Measurements from ENCODE around the gene KCNMA1. TPM values are rescaled to one million over a fixed set of nuclear protein-coding genes. Genes with fewer than 3 reads are reported as not detected.

KCNMA1 gene
- total RNA-seq, 1 experiment from 2014 or later = 0.49 TPM

DNA sequence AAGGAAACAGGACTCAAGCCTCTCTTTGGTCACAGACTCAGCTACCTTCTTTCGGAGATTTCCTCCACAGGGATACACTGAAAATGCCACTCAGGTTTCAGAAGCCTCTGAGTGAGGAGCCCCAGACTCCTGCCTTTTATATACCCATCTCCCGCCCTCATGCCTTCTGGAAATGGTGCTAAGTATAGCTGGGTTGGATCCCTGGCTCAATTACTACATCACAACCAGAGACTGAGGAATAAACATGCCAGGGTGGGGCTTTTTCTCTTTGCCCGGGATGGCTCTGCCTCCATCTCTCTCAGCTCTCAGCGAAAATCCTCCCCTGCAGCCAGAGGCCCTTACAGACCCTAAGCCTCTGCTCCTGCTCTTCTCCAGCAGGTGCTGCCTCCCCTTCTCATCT is 299.5 kb downstream of the KCNMA1 start:
- no peak overlapping the region for H3K9ac ChIP-seq (ENCODE audit: low read length)
- POLR2A ChIA-PET = no interaction called here
- no peaks in the 10 kb centered on the region for H3K36me3 ChIP-seq (ENCODE audit: control insufficient read depth in 1 of 2, insufficient read depth in 2 of 2, low read length in 2 of 2)
- no peaks in the 10 kb centered on the region for H4K20me1 ChIP-seq (ENCODE audit: insufficient read depth)
- RAD21 ChIA-PET (ENCODE audit: low non-redundant PET in 1 of 2, low total read pairs in 2 of 2, uncharacterized antibody in 2 of 2, unreplicated experiment in 2 of 2) = no interaction called here
- peaks cover 48% of the 10 kb centered on the region for H3K27me3 ChIP-seq (ENCODE audit: insufficient read depth, low read length)
- TF ChIP-seq ELF1 (IDR thresholded peaks at IDR 0.05; ENCODE audit: borderline replicate concordance, low read depth) (no peak), RAD21 (IDR thresholded peaks at IDR 0.05; ENCODE audit: low read depth) (no peak), EGR1 (IDR thresholded peaks at IDR 0.05; ENCODE audit: low read depth) (no peak), EZH2phosphoT487 (IDR thresholded peaks at IDR 0.05; ENCODE audit: borderline replicate concordance) (no peak)
- TF ChIP-seq, protein P1, sequence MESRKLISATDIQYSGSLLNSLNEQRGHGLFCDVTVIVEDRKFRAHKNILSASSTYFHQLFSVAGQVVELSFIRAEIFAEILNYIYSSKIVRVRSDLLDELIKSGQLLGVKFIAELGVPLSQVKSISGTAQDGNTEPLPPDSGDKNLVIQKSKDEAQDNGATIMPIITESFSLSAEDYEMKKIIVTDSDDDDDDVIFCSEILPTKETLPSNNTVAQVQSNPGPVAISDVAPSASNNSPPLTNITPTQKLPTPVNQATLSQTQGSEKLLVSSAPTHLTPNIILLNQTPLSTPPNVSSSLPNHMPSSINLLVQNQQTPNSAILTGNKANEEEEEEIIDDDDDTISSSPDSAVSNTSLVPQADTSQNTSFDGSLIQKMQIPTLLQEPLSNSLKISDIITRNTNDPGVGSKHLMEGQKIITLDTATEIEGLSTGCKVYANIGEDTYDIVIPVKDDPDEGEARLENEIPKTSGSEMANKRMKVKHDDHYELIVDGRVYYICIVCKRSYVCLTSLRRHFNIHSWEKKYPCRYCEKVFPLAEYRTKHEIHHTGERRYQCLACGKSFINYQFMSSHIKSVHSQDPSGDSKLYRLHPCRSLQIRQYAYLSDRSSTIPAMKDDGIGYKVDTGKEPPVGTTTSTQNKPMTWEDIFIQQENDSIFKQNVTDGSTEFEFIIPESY (IDR thresholded peaks at IDR 0.05; ENCODE audit: extremely low read depth, insufficient replicate concordance, low read length) = no peak
- CTCF ChIA-PET = no interaction called here
- no peaks in the 10 kb centered on the region for H3K79me2 ChIP-seq (ENCODE audit: insufficient read depth, low read length)
- 0 out of 4 replicates have a peak, but pooled peaks cover 0 to 3% of the 10 kb centered on the region in 2 experiments for H3K9me3 ChIP-seq (ENCODE audit: control insufficient read depth in 1 of 2, insufficient read depth in 1 of 2, low read depth in 1 of 2, low read length in 2 of 2)
- no peaks in the 10 kb centered on the region for H3K9me2 ChIP-seq (ENCODE audit: insufficient read depth)
- intact Hi-C loops (cut with micrococcal nuclease) = no loop called here
- no peak for DNase-seq (ENCODE audit: low read depth, low spot score)
- no peak overlapping the region for H2AFZ ChIP-seq (ENCODE audit: low read depth, low read length, poor library complexity, severe bottlenecking)
- H3K4me3 ChIP-seq (replicated peaks in 1 of 2; ENCODE audit: low read depth in 1 of 2, low read length in 2 of 2) = no peak overlapping the region
- no peak for ATAC-seq
- no peak overlapping the region for H3K4me2 ChIP-seq (ENCODE audit: low read length)
- no TSS peak for BruUV-seq (replicated peaks)
- no peak overlapping the region for H3K27ac ChIP-seq (ENCODE audit: low read depth, low read length)
- H3K4me1 ChIP-seq (ENCODE audit: control insufficient read depth in 1 of 2, insufficient read depth in 2 of 2, low read length in 2 of 2) = no peaks in the 10 kb centered on the region

DNA sequence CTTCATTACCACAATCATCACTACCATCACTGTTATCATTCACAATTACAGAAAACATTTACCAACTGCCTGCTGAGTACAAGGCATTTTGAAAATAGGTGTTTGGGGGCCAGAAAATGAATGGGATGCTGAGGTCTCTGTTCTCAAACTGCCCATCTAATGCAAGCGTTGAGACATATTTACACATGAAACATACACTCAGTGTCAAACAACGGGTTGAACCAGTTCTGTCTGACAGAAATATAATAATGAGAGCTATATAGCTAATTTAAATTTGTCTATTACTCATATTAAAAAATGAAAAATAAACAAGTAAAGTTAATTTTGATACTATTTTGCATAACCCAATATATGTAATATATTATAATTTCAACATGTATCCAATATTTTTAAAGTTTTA is 303.1 kb downstream of the KCNMA1 start:
- TF ChIP-seq FOSL1 (IDR thresholded peaks at IDR 0.05; ENCODE audit: low read depth) (no peak), YY1 (IDR thresholded peaks at IDR 0.05; ENCODE audit: extremely low read depth, insufficient replicate concordance, low read depth, low read length) (no peak), CBX3 (IDR thresholded peaks at IDR 0.05; ENCODE audit: low read depth) (no peak), ZFX (IDR thresholded peaks at IDR 0.05) (no peak), TCF7L2 (IDR thresholded peaks at IDR 0.05; ENCODE audit: borderline replicate concordance, extremely low read depth, insufficient read depth, insufficient read length) (no peak), POLR2AphosphoS5 (IDR thresholded peaks at IDR 0.05; ENCODE audit: low read depth, low read length) (no peak)
- TF ChIP-seq, protein P2, sequence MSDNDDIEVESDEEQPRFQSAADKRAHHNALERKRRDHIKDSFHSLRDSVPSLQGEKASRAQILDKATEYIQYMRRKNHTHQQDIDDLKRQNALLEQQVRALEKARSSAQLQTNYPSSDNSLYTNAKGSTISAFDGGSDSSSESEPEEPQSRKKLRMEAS (IDR thresholded peaks at IDR 0.05) = no peak
- ATAC-seq = no peak
- Histone ChIP-seq H3K27ac (ENCODE audit: low read depth, low read length) (no peak overlapping the region), H3K9me2 (ENCODE audit: insufficient read depth) (no peaks in the 10 kb centered on the region), H2AFZ (ENCODE audit: low read depth, low read length, poor library complexity, severe bottlenecking) (no peak overlapping the region), H3K4me2 (ENCODE audit: low read length) (no peak overlapping the region), H3K9ac (ENCODE audit: low read length) (no peak overlapping the region), H3K9me3 (ENCODE audit: control insufficient read depth in 1 of 2, insufficient read depth in 1 of 2, low read depth in 1 of 2, low read length in 2 of 2) (0 out of 4 replicates have a peak, but pooled peaks cover 0 to 2% of the 10 kb centered on the region in 2 experiments), H4K20me1 (ENCODE audit: insufficient read depth) (no peaks in the 10 kb centered on the region; the same call in 1 of the 2 replicates), H3K36me3 (ENCODE audit: control insufficient read depth in 1 of 2, insufficient read depth in 2 of 2, low read length in 2 of 2) (no peaks in the 10 kb centered on the region), H3K4me3 (replicated peaks in 1 of 2; ENCODE audit: low read depth in 1 of 2, low read length in 2 of 2) (no peak overlapping the region), H3K79me2 (ENCODE audit: insufficient read depth, low read length) (no peaks in the 10 kb centered on the region), H3K4me1 (ENCODE audit: control insufficient read depth in 1 of 2, insufficient read depth in 2 of 2, low read length in 2 of 2) (no peaks in the 10 kb centered on the region), H3K27me3 (ENCODE audit: insufficient read depth, low read length) (peaks cover 54% of the 10 kb centered on the region)
- ChIA-PET CTCF (no interaction called here), POLR2A (no interaction called here), RAD21 (ENCODE audit: low non-redundant PET in 1 of 2, low total read pairs in 2 of 2, uncharacterized antibody in 2 of 2, unreplicated experiment in 2 of 2) (no interaction called here)
- no peak for DNase-seq (ENCODE audit: low read depth, low spot score)
- BruUV-seq (replicated peaks) = no TSS peak
- intact Hi-C loops (cut with micrococcal nuclease) = no loop called here

Measured in HCT116 (cell line).